ENCODE measurements around the gene POLR2H. TPM values are rescaled to one million over a fixed set of nuclear protein-coding genes. Genes with fewer than 3 reads are reported as not detected.

Gene POLR2H
- total RNA-seq, 1 experiment from 2014 or later: 156 TPM

- peaks cover 11% of the 10 kb centered on the region; the same call in 1 of the 2 replicates for H3K36me3 ChIP-seq (ENCODE audit: control insufficient read depth, insufficient read depth, low read length)
- CTCF ChIA-PET: interaction anchor here (0.5 to 4.4 kb wide), 8 partner anchors 18 to 461 kb away, joined by 4 to 53 read pairs (median 13); partner anchors contain the start of gene VPS8
- intact Hi-C loops (cut with micrococcal nuclease; ENCODE audit: unreplicated experiment) (loop anchor here (10.0 kb wide), 1 partner anchor 142 kb away; no protein-coding TSS in a partner anchor), in situ Hi-C loops (cut with HindIII; ENCODE audit: low pct_unique_long_range_greater_than_20kb, low sequenced_read_pairs) (no loop called here)
- BruUV-seq (replicated peaks): no TSS peak
- H3K4me1 ChIP-seq (ENCODE audit: control insufficient read depth, insufficient read depth, low read length): peaks cover 12% of the 10 kb centered on the region
- H3K27ac ChIP-seq (ENCODE audit: low read length): no peak overlapping the region
- TF ChIP-seq CTCF (IDR thresholded peaks at IDR 0.05) (no peak), POLR2AphosphoS5 (IDR thresholded peaks at IDR 0.05; ENCODE audit: low read depth, low read length) (no peak), TCF7L2 (IDR thresholded peaks at IDR 0.05; ENCODE audit: low read depth, low read length) (no peak)
- peaks cover 8% of the 10 kb centered on the region for H3K27me3 ChIP-seq (ENCODE audit: control insufficient read depth, insufficient read depth, low read length)
- ATAC-seq (no peak), DNase-seq (ENCODE audit: low read depth, low spot score) (no peak)
- no peak overlapping the region for H3K4me3 ChIP-seq (ENCODE audit: low read depth in 2 of 2, low read length in 2 of 2)
- H3K9me3 ChIP-seq (ENCODE audit: control insufficient read depth, insufficient read depth, low read depth, low read length): no peaks in the 10 kb centered on the region
- POLR2A ChIA-PET: no interaction called here
These were observed 10.8 kb downstream of the POLR2H start for GRCh38 chr3:184372296-184372821.

- ATAC-seq: no peak
- no TSS peak for BruUV-seq (replicated peaks)
- TF ChIP-seq REST (IDR thresholded peaks at IDR 0.05; ENCODE audit: insufficient read depth in 1 of 2, low read depth in 2 of 2, low read length in 1 of 2) (no peak), TCF7L2 (IDR thresholded peaks at IDR 0.05; ENCODE audit: low read depth, low read length) (no peak), POLR2AphosphoS5 (IDR thresholded peaks at IDR 0.05; ENCODE audit: low read depth, low read length) (no peak), SIN3A (IDR thresholded peaks at IDR 0.05; ENCODE audit: borderline replicate concordance, insufficient read depth, low read depth, low read length) (no peak), CTCF (IDR thresholded peaks at IDR 0.05) (no peak)
- in situ Hi-C loops (cut with HindIII; ENCODE audit: low pct_unique_long_range_greater_than_20kb, low sequenced_read_pairs) (no loop called here), intact Hi-C loops (cut with micrococcal nuclease; ENCODE audit: unreplicated experiment) (loop anchor here (10.0 kb wide), 1 partner anchor 142 kb away; no protein-coding TSS in a partner anchor)
- Histone ChIP-seq H3K4me3 (ENCODE audit: low read depth in 2 of 2, low read length in 2 of 2) (no peak overlapping the region), H3K27ac (ENCODE audit: low read length) (no peak overlapping the region), H3K9me3 (ENCODE audit: control insufficient read depth, insufficient read depth, low read depth, low read length) (no peaks in the 10 kb centered on the region), H3K27me3 (ENCODE audit: control insufficient read depth, insufficient read depth, low read length) (peaks cover 8% of the 10 kb centered on the region), H3K4me1 (ENCODE audit: control insufficient read depth, insufficient read depth, low read length) (peaks cover 12% of the 10 kb centered on the region), H3K36me3 (ENCODE audit: control insufficient read depth, insufficient read depth, low read length) (peaks cover 8% of the 10 kb centered on the region; the same call in 1 of the 2 replicates)
- no peak for DNase-seq (ENCODE audit: low read depth, low spot score)
- POLR2A ChIA-PET: no interaction called here
- CTCF ChIA-PET: interaction anchor here (0.5 to 4.4 kb wide), 4 partner anchors 141 to 439 kb away, joined by 5 to 53 read pairs (median 27); partner anchors contain the start of gene VPS8
These were observed 11.4 kb downstream of the POLR2H start for GRCh38 chr3:184372911-184373310.

All from Panc1 (cell line).